ENCODE data around the gene RBM28.
"Not testable (repeated sequence)": the region's sequence is repeated elsewhere in the genome, so short reads cannot be mapped to it uniquely, and the experiment has no call there.

Gene RBM28

DNA sequence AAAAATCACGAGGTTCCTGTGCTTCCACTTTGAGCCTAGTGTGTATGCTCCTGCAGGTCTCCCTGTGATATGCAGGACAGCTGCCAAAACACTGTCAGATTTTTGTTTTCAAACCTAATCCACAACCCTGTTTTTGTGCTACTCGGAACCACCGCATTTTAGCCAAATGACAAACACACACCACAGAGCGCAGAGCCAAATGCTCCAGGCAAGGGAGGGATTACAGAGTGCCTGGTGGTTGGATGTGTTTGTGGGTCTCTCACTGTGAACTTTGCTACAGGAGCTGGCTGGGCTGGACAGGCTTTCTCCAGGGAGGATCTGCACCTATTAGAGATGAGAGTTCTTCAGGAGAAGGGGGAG lies 5.7 kb upstream of the RBM28 start:
- DNase-seq (ENCODE audit: low read depth), result no peak

DNA sequence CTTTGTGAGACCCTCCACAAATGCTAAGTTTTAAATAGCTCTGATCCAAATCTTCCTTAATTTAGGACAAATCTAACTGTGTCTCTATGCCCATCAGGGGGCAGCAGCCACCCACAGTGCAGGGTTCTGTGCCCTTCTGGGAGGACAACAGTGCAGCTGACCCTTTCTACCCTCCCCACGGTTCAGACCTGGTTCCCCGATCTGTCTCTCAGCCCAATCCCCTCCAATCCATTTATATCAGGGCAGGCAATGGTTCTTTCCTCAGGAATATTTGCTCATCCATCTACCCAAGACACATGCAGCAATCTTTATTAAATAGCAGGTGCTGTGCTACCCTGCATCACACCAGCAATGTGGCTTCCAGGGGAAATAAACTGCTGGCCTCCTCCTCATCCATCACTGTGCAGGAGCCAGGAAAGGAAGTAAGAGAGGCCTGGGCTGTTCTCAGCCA lies 4.0 kb upstream of the RBM28 start:
- DNase-seq (ENCODE audit: low read depth), result peak; percentile 31

- no peak for DNase-seq (ENCODE audit: low read depth)
Measured at GRCh38 chr7:128344431-128344774, 695 bp upstream of the RBM28 start.

DNA sequence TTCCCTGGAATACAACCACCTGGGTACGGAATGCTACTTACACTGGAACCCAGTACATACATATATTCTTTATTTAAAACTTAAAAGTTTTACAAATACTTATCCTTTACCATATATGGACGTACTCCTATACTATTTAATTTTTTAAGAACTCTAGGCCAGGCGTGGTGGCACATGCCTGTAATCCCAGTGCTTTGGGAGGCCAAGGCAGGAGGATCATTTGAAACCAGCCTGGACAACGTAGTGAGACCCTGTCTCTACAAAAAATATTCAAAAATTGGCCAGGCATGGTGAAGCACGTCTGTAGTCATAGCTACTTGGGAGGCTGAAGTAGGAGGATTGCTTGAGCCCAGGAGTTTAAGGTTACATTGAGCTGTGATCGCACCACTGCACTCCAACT lies 2.0 kb downstream of the RBM28 start:
- no peak for DNase-seq (ENCODE audit: low read depth)

DNA sequence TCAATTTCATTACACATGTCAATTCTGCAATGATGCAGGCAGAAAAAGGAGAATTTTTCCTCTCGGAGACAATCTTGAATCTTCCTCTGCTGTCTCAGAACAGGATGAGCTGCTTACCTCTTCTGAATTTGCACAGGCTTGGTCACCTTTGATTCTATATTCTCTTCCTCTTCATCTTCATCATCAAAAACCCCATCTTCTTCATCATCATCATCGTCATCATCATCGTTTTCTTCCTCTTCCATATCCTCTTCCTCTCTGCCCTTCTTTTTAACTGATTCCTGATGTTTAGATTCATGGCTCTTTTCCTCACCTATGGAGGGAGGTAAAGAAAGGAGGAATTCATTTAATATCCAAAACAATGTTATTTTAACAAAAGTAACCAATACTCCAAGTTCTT lies 8.0 kb downstream of the RBM28 start:
- no peak for DNase-seq (ENCODE audit: low read depth)

DNA sequence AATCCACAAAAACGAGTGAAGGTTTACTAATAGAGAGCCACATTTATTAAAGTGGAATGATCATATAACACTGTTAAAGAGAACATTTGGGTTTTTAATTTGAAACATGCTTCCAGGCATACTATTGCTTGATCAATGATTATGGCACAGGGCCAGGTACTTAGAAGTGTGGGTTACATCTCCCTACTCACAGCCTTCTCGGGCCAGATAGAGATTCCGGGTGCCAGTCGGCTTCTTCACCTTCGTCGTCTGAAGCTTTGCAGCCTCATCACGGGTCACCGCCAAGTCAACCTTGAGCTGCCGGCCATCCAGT lies 19.4 kb downstream of the RBM28 start:
- DNase-seq (ENCODE audit: low read depth), result no peak

- DNase-seq (ENCODE audit: low read depth), result no peak
Measured at GRCh38 chr7:128323459-128324367, 20.0 kb downstream of the RBM28 start.

- DNase-seq (ENCODE audit: low read depth), result no peak
Measured at GRCh38 chr7:128323040-128323439, 20.7 kb downstream of the RBM28 start.

- no peak for DNase-seq (ENCODE audit: low read depth)
Measured at GRCh38 chr7:128322040-128322643, 21.6 kb downstream of the RBM28 start.

- no peak for DNase-seq (ENCODE audit: low read depth)
Measured at GRCh38 chr7:128321044-128321422, 22.7 kb downstream of the RBM28 start.

GRCh38 chr7:128318691-128319090 lies 25.0 kb downstream of the RBM28 start:
- DNase-seq (ENCODE audit: low read depth), result no peak

DNA sequence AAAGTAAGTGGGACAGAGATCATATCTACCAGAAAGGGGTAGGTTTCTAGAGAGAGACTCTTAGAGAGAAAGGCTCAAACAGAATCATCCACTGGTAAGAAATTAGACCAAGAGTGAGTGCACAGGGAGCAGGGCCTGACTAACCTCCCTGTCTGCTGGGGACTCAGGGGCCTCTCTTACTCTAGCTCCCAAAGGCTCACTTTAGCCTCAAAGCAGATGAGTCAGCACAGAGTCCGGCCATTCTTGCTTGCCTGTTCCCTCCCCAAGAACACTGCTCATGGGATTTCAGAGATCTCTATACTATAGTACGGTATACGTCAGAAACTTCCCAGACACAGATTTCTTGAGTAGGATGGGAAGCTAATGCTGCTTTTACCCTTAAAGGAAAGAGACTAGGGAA lies 32.7 kb downstream of the RBM28 start:
- DNase-seq (ENCODE audit: low read depth), result no peak

GRCh38 chr7:128310499-128310898 lies 33.2 kb downstream of the RBM28 start:
- DNase-seq (ENCODE audit: low read depth), result no peak

DNA sequence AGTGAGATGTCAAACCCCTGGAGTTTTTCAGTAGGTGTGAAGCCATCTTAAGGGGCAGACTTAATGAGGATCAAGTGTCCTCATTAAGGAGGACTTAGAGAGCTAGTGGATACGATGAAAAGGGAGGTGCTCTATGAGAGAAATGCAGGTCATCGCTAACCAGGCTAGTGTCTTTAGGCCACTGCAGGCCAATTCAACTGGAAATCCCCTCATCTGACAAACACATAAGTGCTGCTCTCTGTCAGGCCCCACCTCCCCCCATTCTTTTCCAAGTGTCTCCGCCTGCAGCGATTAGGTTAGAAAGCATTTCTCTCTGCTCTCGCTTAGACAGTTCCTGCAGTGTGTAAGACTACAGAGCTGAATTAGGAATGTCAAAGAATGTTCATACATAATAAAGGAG lies 33.7 kb downstream of the RBM28 start:
- DNase-seq (ENCODE audit: low read depth), result no peak

DNA sequence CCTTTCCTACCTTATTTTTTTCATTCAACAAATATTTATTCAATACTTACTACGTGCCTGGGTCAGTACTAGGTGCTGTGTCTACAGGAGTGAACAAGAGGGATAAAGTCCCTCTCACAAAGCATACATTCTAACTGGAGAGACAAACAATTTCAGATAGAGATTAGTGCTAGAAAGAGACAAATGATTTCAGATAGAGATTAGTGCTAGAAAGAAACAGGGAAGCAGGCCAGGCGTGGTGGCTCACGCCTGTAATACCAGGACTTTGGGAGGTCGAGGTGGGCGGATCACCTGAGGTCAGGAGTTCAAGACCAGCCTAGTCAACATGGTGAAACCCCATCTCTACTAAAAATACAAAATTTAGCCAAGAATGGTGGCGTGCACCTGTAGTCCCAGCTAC lies 34.6 kb downstream of the RBM28 start:
- DNase-seq (ENCODE audit: low read depth), result no peak

GRCh38 chr7:128307061-128307460 lies 36.6 kb downstream of the RBM28 start:
- no peak for DNase-seq (ENCODE audit: low read depth)

DNA sequence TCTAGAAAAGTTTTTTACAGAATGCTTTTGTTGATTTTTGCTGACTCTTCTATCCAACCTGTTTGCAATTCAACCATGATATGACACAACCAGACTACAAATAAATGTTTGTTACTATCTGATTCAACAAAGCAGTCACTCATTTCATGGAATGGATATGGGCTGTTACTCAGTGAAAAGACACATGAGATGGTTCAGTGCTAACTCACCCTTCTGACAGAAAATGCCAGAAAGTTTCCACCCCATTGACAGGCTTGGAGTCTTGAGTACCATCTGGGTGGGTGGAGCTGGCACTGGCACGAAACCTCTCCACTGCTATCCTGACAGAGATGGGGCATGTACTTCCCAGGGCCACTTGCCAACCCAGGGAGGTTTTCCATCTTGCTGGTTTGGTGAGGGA lies 39.5 kb downstream of the RBM28 start:
- no peak for DNase-seq (ENCODE audit: low read depth)

DNA sequence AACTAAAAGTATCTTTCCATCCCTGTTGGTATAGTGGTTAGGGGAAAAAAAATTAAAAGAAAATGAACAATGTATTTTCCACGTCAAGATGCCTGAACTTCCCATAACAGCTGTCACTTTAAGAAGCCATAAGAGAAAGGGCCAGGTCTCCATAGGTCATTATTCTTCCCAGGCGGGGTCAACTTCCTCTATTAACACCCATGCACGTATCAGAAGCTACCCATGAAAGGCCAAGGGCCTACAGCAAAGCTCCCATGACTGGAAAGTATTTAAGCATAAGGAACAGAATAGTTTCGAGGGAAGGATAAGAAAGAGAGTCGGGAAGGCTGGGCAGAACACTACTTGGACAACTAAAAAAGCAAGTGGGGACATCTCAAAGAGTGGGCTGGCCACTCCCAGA lies 40.1 kb downstream of the RBM28 start:
- no peak for DNase-seq (ENCODE audit: low read depth)

GRCh38 chr7:128303133-128303532 lies 40.6 kb downstream of the RBM28 start:
- no peak for DNase-seq (ENCODE audit: low read depth)

GRCh38 chr7:128302139-128302538 lies 41.6 kb downstream of the RBM28 start:
- no peak for DNase-seq (ENCODE audit: low read depth)

DNA sequence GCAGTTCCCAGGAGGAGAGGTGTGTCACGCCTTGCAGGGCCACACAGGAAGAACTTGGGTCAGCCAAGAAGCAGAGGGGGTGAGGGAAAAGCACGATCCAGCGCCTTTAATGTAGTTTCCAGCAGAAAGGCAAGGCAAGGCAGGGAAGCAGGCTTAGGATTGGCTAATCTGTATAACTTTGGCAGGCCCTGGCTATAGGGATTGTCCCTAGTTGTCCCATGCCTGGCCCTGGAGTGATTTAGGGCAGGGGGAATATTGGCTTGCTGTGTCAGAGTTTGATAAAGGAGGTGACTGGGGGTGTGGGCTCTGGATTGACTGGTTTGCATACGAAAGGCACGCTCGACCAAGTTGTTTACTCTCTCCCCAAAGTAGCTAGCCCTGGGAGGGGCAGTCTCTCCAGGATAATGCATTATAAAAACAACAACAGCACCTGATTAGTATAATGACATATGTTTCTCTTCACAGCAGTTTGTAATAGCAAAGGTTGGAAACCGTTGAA lies 44.5 kb downstream of the RBM28 start:
- no peak for DNase-seq (ENCODE audit: low read depth)

DNA sequence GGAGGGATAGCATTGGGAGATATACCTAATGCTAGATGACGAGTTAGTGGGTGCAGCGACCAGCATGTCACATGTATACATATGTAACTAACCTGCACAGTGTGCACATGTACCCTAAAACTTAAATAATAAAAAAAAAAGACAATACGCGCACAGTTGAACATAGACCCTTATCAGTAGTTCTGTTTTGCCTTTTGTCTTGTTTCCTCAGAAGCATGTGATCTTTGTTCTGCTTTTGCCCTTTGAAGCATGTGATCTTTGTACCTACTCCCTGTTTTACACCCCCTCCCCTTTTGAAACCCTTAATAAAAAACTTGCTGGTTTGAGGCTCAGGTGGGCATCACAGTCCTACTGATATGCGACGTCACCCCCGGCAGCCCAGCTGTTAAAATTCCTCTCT lies 45.7 kb downstream of the RBM28 start:
- not testable (repeated sequence) for DNase-seq (ENCODE audit: low read depth)

GRCh38 chr7:128287556-128287955 lies 56.2 kb downstream of the RBM28 start:
- no peak for DNase-seq (ENCODE audit: low read depth)

DNA sequence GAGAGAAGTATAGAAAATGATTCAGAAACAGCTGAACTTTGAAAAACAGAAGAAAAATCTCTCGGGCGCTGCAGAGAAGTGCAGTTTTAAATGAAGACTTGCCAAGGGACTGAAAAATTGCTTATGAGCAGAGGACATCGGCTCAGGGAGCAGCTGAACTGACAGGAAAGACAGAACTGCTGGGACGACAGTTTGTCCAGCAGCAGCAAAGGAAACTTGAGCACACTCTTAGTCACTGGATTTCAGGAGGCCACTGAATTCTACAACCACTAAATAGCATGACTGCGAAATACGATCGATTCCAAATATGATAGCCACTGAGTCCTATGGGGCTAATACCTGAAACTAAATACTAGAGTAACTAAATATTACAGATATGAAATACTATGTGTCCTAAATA lies 59.6 kb downstream of the RBM28 start:
- DNase-seq (ENCODE audit: low read depth), result no peak
